Lower lobe of right lung (tissue), 2 donors: ENCODE results near the gene SLX4IP. TPM values are rescaled to one million over a fixed set of nuclear protein-coding genes. Genes with fewer than 3 reads are reported as not detected.

Source experiments
- ATAC-seq, 2 donors: fragments of 200-7000 bp; cut with Tn5 transposase; one replicate each; pipeline ENCODE4 v1.9.1; 2020 to 2022; ENCODE audit warnings: mild to moderate bottlenecking in 2 of 2, moderate library complexity in 2 of 2
- DNase-seq: peaks from one replicate; pipeline ENCODE4 v3.0.0-alpha.2; 2020
- H3K27ac ChIP-seq: fragments of 200-600 bp; one replicate; pipeline ENCODE4 v1.8.0; 2022
- H3K27me3 ChIP-seq: fragments of 200-600 bp; one replicate; pipeline ENCODE4 v1.8.0; 2022; ENCODE audit warnings: low read depth
- H3K36me3 ChIP-seq: fragments of 200-600 bp; one replicate; pipeline ENCODE4 v1.8.0; 2022; ENCODE audit warnings: mild to moderate bottlenecking
- H3K4me1 ChIP-seq: fragments of 200-600 bp; one replicate; pipeline ENCODE4 v1.8.0; 2022
- H3K4me3 ChIP-seq: fragments of 200-600 bp; one replicate; pipeline ENCODE4 v1.8.0; 2022; ENCODE audit warnings: mild to moderate bottlenecking
- H3K9me3 ChIP-seq: fragments of 200-600 bp; one replicate; pipeline ENCODE4 v1.8.0; 2022
- intact Hi-C: fragments of 100-400 bp; cut with DNase I; formaldehyde crosslinking; loops from one replicate; pipeline ENCODE4 v1.11.0; 2022
- microRNA-seq: library from miRNA; unstranded; fragments of <30 nt; microRNA quantifications from one replicate; pipeline ENCODE4 v1.2.0, GENCODE V29; 2020; ENCODE audit warnings: borderline number of aligned reads
- total RNA-seq: library from RNA; stranded (reverse); fragmentation: NEBNext Ultra II Directional; extraction: Animal tissue kit (Norgen Biotek cat#: 25700); gene quantifications from one replicate; pipeline ENCODE4 v1.2.1, GENCODE V29; 2021
- TF ChIP-seq, protein P1 (sequence below): fragments of 200-600 bp; IDR thresholded peaks from one replicate; pipeline ENCODE4 v1.8.0; 2022; ENCODE audit warnings: antibody characterized with exemption, mild to moderate bottlenecking
- donor health status: DM: no; HTN: yes; CAD: no; lungs with severe emphysema.

The SLX4IP gene
- total RNA-seq, 1 donor from 2014 or later: 5.8 TPM

DNA sequence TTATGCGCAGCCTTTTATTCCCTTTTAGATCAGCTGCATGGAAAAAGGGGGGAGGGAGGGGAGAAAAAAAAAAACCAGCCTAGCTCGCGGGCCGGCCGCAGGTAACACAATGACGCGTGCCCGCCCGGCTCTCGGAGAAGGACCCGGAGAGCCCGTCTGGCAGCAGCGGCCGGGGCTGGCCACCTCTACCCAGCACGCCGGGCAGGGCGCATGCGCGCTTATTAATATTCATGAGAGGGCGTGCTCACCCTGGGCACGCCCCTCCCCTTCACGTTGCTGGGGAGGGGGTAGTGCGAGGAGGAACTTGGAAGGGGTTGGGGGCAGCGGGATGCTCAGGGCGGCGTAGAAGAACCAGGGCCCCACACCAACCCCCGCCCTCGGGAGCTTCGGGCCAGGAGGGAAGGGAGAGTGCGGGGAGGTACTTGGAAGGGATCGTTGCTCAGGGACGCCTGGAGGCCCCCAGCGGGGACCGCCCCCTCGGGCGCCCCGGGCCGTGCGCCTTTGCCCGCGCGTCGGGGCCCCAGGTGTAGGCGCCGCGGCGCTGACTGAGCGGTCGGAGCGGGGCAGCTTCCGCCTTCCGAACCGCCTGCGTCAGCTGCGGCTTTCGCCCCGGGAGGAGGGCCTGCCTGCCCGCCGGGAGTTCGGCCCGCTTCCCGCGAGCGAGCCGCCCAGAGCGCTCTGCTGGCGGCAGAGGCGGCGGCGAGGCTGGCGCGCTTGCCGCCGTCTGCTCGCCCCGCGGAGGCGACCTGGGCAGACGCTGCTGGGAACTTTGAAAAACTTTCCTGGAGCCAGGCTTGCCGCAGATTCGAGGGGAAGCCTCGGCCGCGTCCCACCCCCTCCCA is 239.0 kb downstream of the SLX4IP start, which contains the start of gene JAG1:
JAG1 (minus strand) TSS at position 158 of the 842 bp plus-strand sequence. CDS start 469 bp downstream, outside the sequence.
- H3K27me3 ChIP-seq: no peaks in the 10 kb centered on the region
- H3K27ac ChIP-seq: peak within 1 kb of the TSS; percentile 98
- peaks cover 21% of the 10 kb centered on the region for H3K4me1 ChIP-seq
- intact Hi-C loops: no loop called here
- DNase-seq: peak; percentile 97
- no peaks in the 10 kb centered on the region for H3K9me3 ChIP-seq
- H3K4me3 ChIP-seq: peak within 1 kb of the TSS; percentile 81
- ATAC-seq: peak; percentile 89 to 92
- peaks cover 1% of the 10 kb centered on the region for H3K36me3 ChIP-seq
- TF ChIP-seq, protein P1, sequence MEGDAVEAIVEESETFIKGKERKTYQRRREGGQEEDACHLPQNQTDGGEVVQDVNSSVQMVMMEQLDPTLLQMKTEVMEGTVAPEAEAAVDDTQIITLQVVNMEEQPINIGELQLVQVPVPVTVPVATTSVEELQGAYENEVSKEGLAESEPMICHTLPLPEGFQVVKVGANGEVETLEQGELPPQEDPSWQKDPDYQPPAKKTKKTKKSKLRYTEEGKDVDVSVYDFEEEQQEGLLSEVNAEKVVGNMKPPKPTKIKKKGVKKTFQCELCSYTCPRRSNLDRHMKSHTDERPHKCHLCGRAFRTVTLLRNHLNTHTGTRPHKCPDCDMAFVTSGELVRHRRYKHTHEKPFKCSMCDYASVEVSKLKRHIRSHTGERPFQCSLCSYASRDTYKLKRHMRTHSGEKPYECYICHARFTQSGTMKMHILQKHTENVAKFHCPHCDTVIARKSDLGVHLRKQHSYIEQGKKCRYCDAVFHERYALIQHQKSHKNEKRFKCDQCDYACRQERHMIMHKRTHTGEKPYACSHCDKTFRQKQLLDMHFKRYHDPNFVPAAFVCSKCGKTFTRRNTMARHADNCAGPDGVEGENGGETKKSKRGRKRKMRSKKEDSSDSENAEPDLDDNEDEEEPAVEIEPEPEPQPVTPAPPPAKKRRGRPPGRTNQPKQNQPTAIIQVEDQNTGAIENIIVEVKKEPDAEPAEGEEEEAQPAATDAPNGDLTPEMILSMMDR: no peak

DNA sequence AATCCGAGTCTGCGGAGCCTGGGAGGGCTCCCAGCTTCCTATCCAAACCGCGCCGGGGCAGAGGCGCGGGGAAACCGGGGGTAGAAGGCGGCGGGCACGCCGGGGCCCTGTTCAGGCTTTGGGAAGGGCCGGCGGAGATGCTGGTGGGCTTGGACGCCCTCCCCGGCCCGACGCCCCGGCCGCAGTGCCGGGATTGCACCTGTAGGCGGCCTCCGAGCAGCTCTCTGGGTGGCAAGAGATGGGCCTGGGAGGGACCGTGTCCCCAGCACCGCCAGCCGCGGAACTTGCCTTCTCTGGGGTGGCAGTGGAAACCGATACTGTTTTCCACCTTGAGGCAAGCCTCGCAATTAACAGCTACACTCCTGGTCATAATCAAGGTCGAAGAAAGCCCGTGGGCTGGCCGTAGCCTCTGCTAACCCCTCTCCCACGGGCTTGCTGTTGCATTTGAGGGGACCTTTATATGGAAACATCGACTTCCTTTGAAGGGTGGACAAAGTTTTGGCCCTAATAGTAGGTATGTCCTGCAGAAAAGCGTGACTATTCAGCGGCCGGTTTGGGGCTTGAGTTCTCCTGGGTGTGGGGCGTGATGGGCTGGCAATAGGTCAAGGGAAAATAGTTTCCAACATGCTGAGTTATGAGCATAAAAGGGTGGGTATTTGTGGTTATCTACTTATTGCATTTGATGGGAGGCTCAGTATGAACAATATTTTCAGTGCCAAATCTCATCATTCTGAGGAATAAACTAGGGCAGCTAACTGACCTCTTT is 239.8 kb downstream of the SLX4IP start:
- Histone ChIP-seq H3K27ac (peak overlapping the region; percentile 98), H3K27me3 (no peaks in the 10 kb centered on the region), H3K4me1 (peaks cover 14% of the 10 kb centered on the region), H3K36me3 (no peaks in the 10 kb centered on the region), H3K4me3 (peak overlapping the region; percentile 81), H3K9me3 (no peaks in the 10 kb centered on the region)
- DNase-seq (peak; percentile 90), ATAC-seq (peak; percentile 75 to 82)
- intact Hi-C loops: no loop called here
- TF ChIP-seq, protein P1: peak; percentile 88

DNA sequence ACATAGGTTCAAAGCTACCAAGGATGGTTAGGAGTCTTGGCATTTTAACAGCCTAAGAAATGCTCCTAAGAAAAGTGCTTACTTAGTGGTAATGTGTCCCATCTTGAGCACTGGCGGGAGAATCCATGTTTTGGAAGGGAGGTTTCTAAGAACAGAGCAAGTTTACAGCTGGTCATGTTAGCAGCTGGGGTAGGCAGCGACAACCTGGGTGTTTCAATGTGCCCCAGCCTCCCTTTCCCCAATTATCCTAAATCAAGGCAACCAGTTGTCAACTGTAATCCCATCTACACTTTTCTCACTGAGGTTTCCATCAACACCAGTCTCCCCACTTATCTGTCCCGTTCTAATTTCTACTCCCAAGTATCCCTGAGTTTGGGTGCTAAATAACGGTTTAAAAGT is 240.3 kb downstream of the SLX4IP start:
- DNase-seq (no peak), ATAC-seq (no peak)
- TF ChIP-seq, protein P1: no peak
- no peaks in the 10 kb centered on the region for H3K36me3 ChIP-seq
- peak overlapping the region; percentile 98 for H3K27ac ChIP-seq
- peak overlapping the region; percentile 81 for H3K4me3 ChIP-seq
- H3K9me3 ChIP-seq: no peaks in the 10 kb centered on the region
- no peaks in the 10 kb centered on the region for H3K27me3 ChIP-seq
- intact Hi-C loops: no loop called here
- H3K4me1 ChIP-seq: peaks cover 10% of the 10 kb centered on the region

DNA sequence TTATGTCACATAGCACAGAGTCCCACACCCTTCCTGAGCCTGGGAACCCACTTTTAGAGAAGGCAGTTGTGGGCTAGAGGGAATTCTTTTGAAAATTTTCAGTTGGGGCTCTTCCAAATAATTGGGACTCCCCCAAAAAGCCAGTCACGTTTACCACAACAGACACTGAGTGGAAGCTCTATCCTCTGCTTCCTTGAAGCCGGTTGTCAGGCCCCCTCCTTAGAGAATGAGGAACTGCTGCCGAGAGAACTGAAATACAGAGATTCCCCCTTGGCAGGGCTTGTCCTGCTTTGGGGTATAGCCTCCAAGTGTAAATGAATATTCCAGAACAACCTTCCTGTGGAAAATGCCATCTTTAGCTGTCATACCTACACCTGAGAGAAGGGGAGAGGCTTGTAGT is 241.4 kb downstream of the SLX4IP start:
- Histone ChIP-seq H3K36me3 (no peaks in the 10 kb centered on the region), H3K4me1 (peaks cover 10% of the 10 kb centered on the region), H3K27me3 (no peaks in the 10 kb centered on the region), H3K4me3 (no peak overlapping the region), H3K27ac (no peak overlapping the region), H3K9me3 (no peaks in the 10 kb centered on the region)
- intact Hi-C loops: no loop called here
- no peak for DNase-seq
- TF ChIP-seq, protein P1: no peak
- ATAC-seq: no peak

Small RNAs within 50 kb of the gene (microRNA-seq; reads per million reads assigned to microRNA genes)
- gene MIR6870: not detected

Other genes starting within 250 kb of the SLX4IP start
- 0.65 TPM for gene SNAP25, start 216.5 kb upstream of the SLX4IP start, total RNA-seq
- 16.8 TPM for gene MKKS, start 1.1 kb upstream of the SLX4IP start, total RNA-seq
- gene JAG1, start 238.7 kb downstream of the SLX4IP start, total RNA-seq: 60.1 TPM